ENCODE data around the gene UCK2. TPM values are rescaled to one million over a fixed set of nuclear protein-coding genes. Genes with fewer than 3 reads are reported as not detected.

The UCK2 gene
- polyA plus RNA-seq, 3 donors = 12.4 to 15.4 (median 12.8) TPM

- no peak overlapping the region for H3K9ac ChIP-seq (ENCODE audit: insufficient read depth, low read length, poor library complexity, severe bottlenecking)
- H3K9me3 ChIP-seq (replicated peaks in 1 of 2; ENCODE audit: control insufficient read depth in 1 of 2, insufficient read depth in 1 of 2, low read length in 2 of 2) = no peaks in the 10 kb centered on the region
- H3K27me3 Mint-ChIP-seq (ENCODE audit: low read depth in 3 of 3) = peaks cover 0 to 2% (median 0%) of the 10 kb centered on the region in 3 donors
- H3K27ac Mint-ChIP-seq = peak overlapping the region in 1 of 7 donors; percentile 11
- H3K27me3 ChIP-seq (ENCODE audit: control insufficient read depth in 2 of 2, insufficient read depth in 2 of 2, low read length in 2 of 2) = no peaks in the 10 kb centered on the region
- no peaks in the 10 kb centered on the region for H3K36me3 ChIP-seq (replicated peaks in 1 of 2; ENCODE audit: control insufficient read depth in 1 of 2, insufficient read depth in 2 of 2, low read length in 2 of 2)
- H3K36me3 Mint-ChIP-seq = peaks cover 0 to 3% of the 10 kb centered on the region in 2 donors
- no peak for TF ChIP-seq CTCF (IDR thresholded peaks at IDR 0.05)
- peaks cover 0 to 1% (median 0%) of the 10 kb centered on the region in 7 donors for H3K9me3 Mint-ChIP-seq
- intact Hi-C loops (cut with micrococcal nuclease) = loop anchor here in 1 of 2 donors (5.0 kb wide), 1 partner anchor 38 kb away; no protein-coding TSS in a partner anchor
- H3K4me1 Mint-ChIP-seq = peaks cover 51% of the 10 kb centered on the region
- H3K79me2 ChIP-seq (ENCODE audit: insufficient read depth, low read length) = peaks cover 100% of the 10 kb centered on the region
- H3K4me3 Mint-ChIP-seq = no peak overlapping the region
- H3K4me3 ChIP-seq (replicated peaks in 1 of 3; ENCODE audit: low read depth in 2 of 3, low read length in 3 of 3) = no peak overlapping the region
- WGBS (ENCODE audit: insufficient coverage) = 93% methylated on average over 5 of the region's 11 CpGs
- no peak overlapping the region for H3K27ac ChIP-seq (ENCODE audit: low read depth in 1 of 2, low read length in 2 of 2)
- no peak overlapping the region for H2AFZ ChIP-seq (ENCODE audit: insufficient read depth, low read depth, low read length, poor library complexity, severe bottlenecking)
- peaks cover 6% of the 10 kb centered on the region for H4K20me1 ChIP-seq (ENCODE audit: insufficient read depth, low read length)
- DNase-seq = no peak
- peaks cover 28 to 34% of the 10 kb centered on the region in 2 donors for H3K4me1 ChIP-seq (ENCODE audit: control insufficient read depth in 1 of 2, insufficient read depth in 2 of 2, low read length in 2 of 2)
- H3K4me2 ChIP-seq (replicated peaks; ENCODE audit: extremely low read depth, low read length, poor library complexity, severe bottlenecking) = no peak overlapping the region
Measured at GRCh38 chr1:165844114-165844798, 16.8 kb downstream of the UCK2 start.

GRCh38 chr1:165844933-165845332, 17.5 kb downstream of the UCK2 start:
- no peak overlapping the region for H3K27ac Mint-ChIP-seq
- intact Hi-C loops (cut with micrococcal nuclease) = loop anchor here in 1 of 2 donors (5.0 kb wide), 1 partner anchor 37 kb away; no protein-coding TSS in a partner anchor
- no peak overlapping the region for H3K4me3 Mint-ChIP-seq
- H3K79me2 ChIP-seq (ENCODE audit: insufficient read depth, low read length) = peaks cover 100% of the 10 kb centered on the region
- peaks cover 34 to 40% of the 10 kb centered on the region in 2 donors for H3K4me1 ChIP-seq (ENCODE audit: control insufficient read depth in 1 of 2, insufficient read depth in 2 of 2, low read length in 2 of 2)
- DNase-seq = no peak
- peaks cover 0 to 1% (median 0%) of the 10 kb centered on the region in 7 donors for H3K9me3 Mint-ChIP-seq
- H3K4me2 ChIP-seq (replicated peaks; ENCODE audit: extremely low read depth, low read length, poor library complexity, severe bottlenecking) = no peak overlapping the region
- peaks cover 0 to 2% of the 10 kb centered on the region in 2 donors for H3K36me3 Mint-ChIP-seq
- H2AFZ ChIP-seq (ENCODE audit: insufficient read depth, low read depth, low read length, poor library complexity, severe bottlenecking) = no peak overlapping the region
- H3K9ac ChIP-seq (ENCODE audit: insufficient read depth, low read length, poor library complexity, severe bottlenecking) = no peak overlapping the region
- H3K27ac ChIP-seq (ENCODE audit: low read depth in 1 of 2, low read length in 2 of 2) = no peak overlapping the region
- peaks cover 53% of the 10 kb centered on the region for H3K4me1 Mint-ChIP-seq
- no peaks in the 10 kb centered on the region for H3K27me3 ChIP-seq (ENCODE audit: control insufficient read depth in 2 of 2, insufficient read depth in 2 of 2, low read length in 2 of 2)
- H3K27me3 Mint-ChIP-seq (ENCODE audit: low read depth in 3 of 3) = peaks cover 0 to 2% (median 0%) of the 10 kb centered on the region in 3 donors
- H4K20me1 ChIP-seq (ENCODE audit: insufficient read depth, low read length) = peaks cover 6% of the 10 kb centered on the region
- H3K36me3 ChIP-seq (replicated peaks in 1 of 2; ENCODE audit: control insufficient read depth in 1 of 2, insufficient read depth in 2 of 2, low read length in 2 of 2) = no peaks in the 10 kb centered on the region
- no peaks in the 10 kb centered on the region for H3K9me3 ChIP-seq (replicated peaks in 1 of 2; ENCODE audit: control insufficient read depth in 1 of 2, insufficient read depth in 1 of 2, low read length in 2 of 2)
- no peak for TF ChIP-seq CTCF (IDR thresholded peaks at IDR 0.05)
- WGBS (ENCODE audit: insufficient coverage) = 80% methylated on average over 3 of the region's 6 CpGs
- no peak overlapping the region for H3K4me3 ChIP-seq (replicated peaks in 1 of 3; ENCODE audit: low read depth in 2 of 3, low read length in 3 of 3)

Data from CD14-positive monocyte (primary cell).